T-helper 2 cell treated with Interferon-gamma antibody and Interleukin-4, amounts not matched to agents 100 ng/mL and 5 ng/mL, for 36 hours (primary cell): ENCODE measurements around the gene HDAC4. TPM values are rescaled to one million over a fixed set of nuclear protein-coding genes. Genes with fewer than 3 reads are reported as not detected.
"Not testable (repeated sequence)": the region's sequence is repeated elsewhere in the genome, so short reads cannot be mapped to it uniquely, and the experiment has no call there.

Experiments
- intact Hi-C: fragments of 100-400 bp; cut with micrococcal nuclease; formaldehyde crosslinking; loops from one replicate; pipeline ENCODE4 v1.15.1; 2023
- total RNA-seq: library from RNA; stranded (reverse); gene quantifications from 2 replicates; pipeline ENCODE4 v1.2.3, GENCODE V29; 2022

The HDAC4 gene
- total RNA-seq, 1 donor from 2014 or later, result 52.0 TPM

DNA sequence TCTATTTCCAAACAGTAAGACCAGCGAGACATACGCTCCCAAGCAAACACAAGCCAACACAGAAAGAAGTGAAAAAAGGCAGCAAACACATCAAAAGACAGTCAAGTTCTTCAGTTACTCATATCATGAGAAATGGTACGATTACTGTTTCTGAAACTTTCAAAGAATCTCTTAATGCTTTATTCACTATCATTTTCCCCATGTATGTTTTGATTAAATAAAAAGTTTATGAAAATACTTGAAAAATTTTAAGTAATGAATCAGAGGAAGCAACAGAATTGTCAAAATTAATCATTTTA lies 114.9 kb downstream of the HDAC4 start:
- intact Hi-C loops, result loop anchor here (1.0 kb wide), 1 partner anchor 11 kb away; no protein-coding TSS in a partner anchor

GRCh38 chr2:239285071-239285931 lies 115.5 kb downstream of the HDAC4 start:
- intact Hi-C loops, result loop anchor here (1.0 kb wide), 1 partner anchor 10 kb away; no protein-coding TSS in a partner anchor

GRCh38 chr2:239283961-239284795 lies 116.6 kb downstream of the HDAC4 start:
- intact Hi-C loops, result no loop called here

DNA sequence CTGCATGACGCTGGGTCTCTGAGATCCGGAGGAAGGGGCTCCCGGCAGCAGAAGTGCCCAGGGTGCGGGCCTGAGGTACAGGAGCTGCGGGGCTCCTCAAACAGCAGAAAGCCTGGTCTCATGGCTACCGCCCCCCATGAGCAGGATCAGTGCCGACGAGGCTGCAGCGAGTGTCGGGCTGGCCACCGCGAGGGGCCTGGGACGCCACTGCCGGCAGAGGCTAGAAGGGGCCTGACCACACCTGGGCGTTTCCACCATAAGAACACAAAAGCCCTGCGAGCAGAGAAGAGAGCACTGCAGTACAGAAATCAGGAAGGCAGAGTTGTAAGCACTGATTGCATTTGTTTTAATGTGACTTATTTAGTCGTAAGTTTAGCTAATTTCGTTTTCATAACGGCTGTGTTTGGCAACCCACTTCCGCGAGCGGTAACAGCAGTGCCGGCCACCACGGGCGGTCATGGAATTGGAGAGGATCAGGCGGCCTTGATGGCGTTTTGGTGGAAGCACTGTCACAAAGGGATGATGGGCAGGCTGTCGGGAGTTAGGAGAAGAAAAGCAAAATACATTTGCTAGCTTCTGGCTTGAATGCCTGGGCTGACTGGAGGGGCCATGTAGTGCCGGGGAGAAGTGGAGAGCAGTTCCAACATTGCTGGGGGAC lies 117.4 kb downstream of the HDAC4 start:
- intact Hi-C loops, result no loop called here

DNA sequence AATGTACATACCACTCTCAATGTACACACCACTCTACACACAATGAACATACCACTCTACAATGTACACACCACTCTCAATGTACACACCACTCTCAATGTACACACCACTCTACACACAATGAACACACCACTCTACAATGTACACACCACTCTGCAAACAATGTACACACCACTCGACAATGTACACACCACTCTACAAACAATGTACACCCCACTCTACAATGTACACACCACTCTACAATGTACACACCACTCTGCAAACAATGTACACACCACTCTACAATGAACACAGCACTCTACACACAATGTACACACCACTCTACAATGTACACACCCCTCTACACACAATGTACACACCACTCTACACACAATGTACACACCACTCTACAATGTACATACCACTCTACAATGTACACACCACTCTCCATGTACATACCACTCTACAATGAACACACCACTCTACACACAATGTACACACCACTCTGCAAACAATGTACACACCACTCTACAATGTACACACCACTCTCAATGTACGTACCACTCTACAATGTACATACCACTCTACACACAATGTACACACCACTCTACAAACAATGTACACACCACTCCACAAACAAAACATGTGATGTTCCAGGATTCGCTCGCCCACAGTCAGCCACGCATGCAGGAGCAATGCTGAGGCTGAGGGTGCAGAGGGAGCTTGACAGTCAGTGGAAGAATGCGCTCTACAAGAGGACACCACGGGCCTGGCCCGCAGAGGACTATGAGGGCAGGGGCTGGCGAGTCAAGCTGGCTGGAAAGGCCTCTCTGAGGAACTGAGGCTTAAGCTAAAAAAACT lies 118.2 kb downstream of the HDAC4 start:
- intact Hi-C loops, result no loop called here

GRCh38 chr2:239280296-239281017 lies 120.4 kb downstream of the HDAC4 start:
- intact Hi-C loops, result not testable (repeated sequence)

DNA sequence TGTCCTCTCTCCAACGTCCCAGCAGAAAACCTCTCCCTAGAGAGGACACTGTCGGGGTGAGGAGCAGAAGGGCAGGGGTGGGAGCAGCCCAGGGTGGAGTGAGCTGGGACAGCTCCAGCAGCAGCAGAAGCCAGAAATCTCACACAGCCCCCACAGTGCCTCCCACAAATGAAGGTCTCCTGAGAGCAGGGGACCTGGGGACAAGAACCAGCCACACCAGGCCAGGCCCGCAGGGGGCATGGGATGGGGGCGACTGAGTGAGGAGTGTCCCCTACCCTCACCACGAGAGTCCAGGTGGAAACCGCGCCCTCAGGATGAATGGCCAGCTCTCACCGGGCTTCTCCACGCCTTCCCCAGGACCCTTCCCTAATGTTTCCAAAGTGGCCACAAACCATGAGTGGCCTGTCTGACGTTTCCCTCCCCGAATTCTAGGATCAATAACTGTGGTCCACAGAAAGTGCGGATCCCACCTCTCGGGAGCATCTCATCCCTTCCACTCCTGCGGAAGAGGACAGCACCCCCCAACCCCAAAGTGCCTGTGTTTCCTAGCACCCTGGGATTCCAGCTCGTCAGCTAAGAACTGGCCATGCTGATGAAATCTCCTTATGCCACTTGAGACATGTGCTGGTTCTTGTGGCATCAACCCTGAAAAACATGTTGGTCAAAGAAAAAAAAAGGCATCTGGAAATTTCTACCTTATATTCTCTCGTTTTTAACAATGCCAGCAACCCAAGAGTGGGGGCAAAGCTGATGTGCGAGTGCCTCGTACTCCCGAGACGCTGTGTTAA lies 121.1 kb downstream of the HDAC4 start:
- intact Hi-C loops, result no loop called here

- intact Hi-C loops, result no loop called here
Observed at GRCh38 chr2:239278941-239279365, 121.9 kb downstream of the HDAC4 start.

- intact Hi-C loops, result no loop called here
Observed at GRCh38 chr2:239278361-239278760, 122.5 kb downstream of the HDAC4 start.

DNA sequence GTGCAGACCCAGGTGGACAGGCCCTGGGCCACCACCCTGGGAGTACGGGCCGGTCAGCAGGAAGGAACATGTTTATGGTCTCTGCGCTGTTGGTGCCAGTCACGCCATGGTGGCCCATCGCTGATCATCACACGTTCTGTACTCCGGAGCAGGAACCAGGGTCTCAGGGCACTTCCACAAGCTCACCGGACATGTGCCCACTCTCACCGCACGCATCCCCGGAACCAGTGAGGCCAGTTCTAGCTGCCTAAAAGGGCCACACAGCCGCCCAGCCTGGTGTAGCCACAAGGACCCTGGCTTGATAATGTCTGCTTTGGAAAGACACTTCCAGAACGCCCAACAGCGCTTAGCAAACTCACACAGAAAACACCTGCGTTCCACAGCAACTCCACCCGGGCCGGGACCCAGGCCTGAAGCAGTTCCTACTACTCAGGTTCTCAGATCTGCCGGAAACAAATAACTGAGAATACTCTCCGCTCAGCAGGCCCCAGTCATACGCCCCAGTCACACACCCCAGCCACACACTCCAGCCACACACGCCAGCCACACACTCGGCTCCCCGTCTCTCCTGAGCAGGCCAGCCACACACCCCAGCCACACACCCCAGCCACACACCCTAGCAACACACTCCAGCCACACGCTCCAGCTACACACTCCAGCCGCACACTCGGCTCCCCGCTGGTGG lies 123.3 kb downstream of the HDAC4 start:
- intact Hi-C loops, result no loop called here

DNA sequence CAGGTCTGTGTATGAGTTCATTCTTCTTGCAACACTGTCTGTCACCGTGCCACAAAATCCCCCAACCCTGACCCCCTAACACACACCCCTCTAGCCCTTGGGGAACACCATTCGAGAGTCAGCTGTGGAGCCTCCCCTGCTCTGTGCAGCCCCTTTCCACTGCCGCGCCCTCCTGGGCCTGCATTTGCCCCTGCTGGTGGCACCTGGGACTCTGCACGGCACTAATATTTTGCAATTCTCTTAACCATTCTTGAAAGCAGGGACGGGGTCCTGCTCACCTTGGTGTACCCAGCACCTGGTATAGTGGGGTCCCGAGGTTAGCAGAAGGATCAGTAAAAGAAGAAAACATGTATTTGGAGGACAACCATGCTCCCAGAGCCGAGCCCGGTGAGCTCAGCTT lies 124.0 kb downstream of the HDAC4 start:
- intact Hi-C loops, result no loop called here

- intact Hi-C loops, result loop anchor here (1.0 to 2.0 kb wide), 7 partner anchors 9 to 125 kb away; partner anchors contain the start of gene HDAC4
Observed at GRCh38 chr2:239275847-239276831, 124.7 kb downstream of the HDAC4 start.

GRCh38 chr2:239275044-239275685 lies 125.7 kb downstream of the HDAC4 start:
- intact Hi-C loops, result loop anchor here (1.0 to 2.0 kb wide), 7 partner anchors 8 to 126 kb away; partner anchors contain the start of gene HDAC4

DNA sequence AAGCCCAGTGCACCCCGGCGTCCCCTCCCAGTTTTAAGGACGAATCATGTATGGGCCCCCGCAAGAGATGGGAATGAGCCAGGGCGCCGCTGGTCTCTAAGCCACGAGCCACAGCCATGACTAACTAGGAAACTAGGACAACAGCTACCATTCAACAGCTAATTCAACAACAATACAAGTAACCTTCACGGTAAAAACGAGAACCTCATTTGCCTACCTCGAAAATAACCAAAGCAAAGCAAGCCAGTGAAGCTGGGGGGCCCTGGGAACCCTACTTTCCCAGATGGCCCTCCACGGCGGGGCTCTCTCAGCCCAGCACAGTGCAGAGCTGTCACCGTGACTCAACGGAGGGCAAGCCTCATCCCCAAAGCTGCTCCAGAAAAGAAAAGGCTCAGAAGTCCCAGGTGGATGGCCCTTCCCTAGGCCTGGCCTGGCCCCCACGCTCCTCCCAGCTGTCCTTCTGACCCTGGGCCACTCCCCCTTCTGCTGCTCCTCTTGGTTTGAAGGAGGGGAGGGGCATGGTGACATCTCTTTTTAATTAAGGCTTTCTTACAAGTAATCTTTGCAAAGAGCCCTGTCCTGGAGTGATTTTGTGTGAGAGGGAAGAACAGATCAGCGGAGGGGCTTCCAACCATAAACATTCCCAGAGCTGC lies 126.3 kb downstream of the HDAC4 start:
- intact Hi-C loops, result loop anchor here (1.0 to 2.0 kb wide), 7 partner anchors 7 to 126 kb away; partner anchors contain the start of gene HDAC4

GRCh38 chr2:239273280-239274234 lies 127.3 kb downstream of the HDAC4 start:
- intact Hi-C loops, result loop anchor here (2.0 kb wide), 3 partner anchors 15 to 127 kb away; partner anchors contain the start of gene HDAC4
